ENCODE data around the gene EBLN1. TPM values are rescaled to one million over a fixed set of nuclear protein-coding genes. Genes with fewer than 3 reads are reported as not detected.
"Not testable (repeated sequence)": the region's sequence is repeated elsewhere in the genome, so short reads cannot be mapped to it uniquely, and the experiment has no call there.

EBLN1 gene
- total RNA-seq, 1 donor from 2014 or later: not detected

- no peak for DNase-seq (ENCODE audit: extremely low read depth, low read depth, low spot score)
Observed at GRCh38 chr10:22228943-22229801, 11.4 kb upstream of the EBLN1 start.

GRCh38 chr10:22228167-22228938 lies 10.5 kb upstream of the EBLN1 start:
- DNase-seq (ENCODE audit: extremely low read depth, low read depth, low spot score): no peak

- no peak for DNase-seq (ENCODE audit: extremely low read depth, low read depth, low spot score)
Observed at GRCh38 chr10:22226599-22226998, 8.8 kb upstream of the EBLN1 start.

- DNase-seq (ENCODE audit: extremely low read depth, low read depth, low spot score): no peak
Observed at GRCh38 chr10:22222236-22223190, 4.7 kb upstream of the EBLN1 start.

GRCh38 chr10:22219308-22219707 lies 1.5 kb upstream of the EBLN1 start:
- no peak for DNase-seq (ENCODE audit: extremely low read depth, low read depth, low spot score)

- DNase-seq (ENCODE audit: extremely low read depth, low read depth, low spot score): no peak
Observed at GRCh38 chr10:22218448-22218847, 633 bp upstream of the EBLN1 start.

GRCh38 chr10:22217084-22217483 lies 731 bp downstream of the EBLN1 start:
- not testable (repeated sequence) for DNase-seq (ENCODE audit: extremely low read depth, low read depth, low spot score)

GRCh38 chr10:22210267-22210666 lies 7.5 kb downstream of the EBLN1 start:
- DNase-seq (ENCODE audit: extremely low read depth, low read depth, low spot score): no peak

- no peak for DNase-seq (ENCODE audit: extremely low read depth, low read depth, low spot score)
Observed at GRCh38 chr10:22193945-22194344, 23.9 kb downstream of the EBLN1 start.

- no peak for DNase-seq (ENCODE audit: extremely low read depth, low read depth, low spot score)
Observed at GRCh38 chr10:22185586-22185985, 32.2 kb downstream of the EBLN1 start.

- DNase-seq (ENCODE audit: extremely low read depth, low read depth, low spot score): no peak
Observed at GRCh38 chr10:22183771-22184461, 33.9 kb downstream of the EBLN1 start.

- DNase-seq (ENCODE audit: extremely low read depth, low read depth, low spot score): no peak
Observed at GRCh38 chr10:22180724-22181123, 37.1 kb downstream of the EBLN1 start.

- DNase-seq (ENCODE audit: extremely low read depth, low read depth, low spot score): no peak
Observed at GRCh38 chr10:22174442-22174841, 43.4 kb downstream of the EBLN1 start.

- DNase-seq (ENCODE audit: extremely low read depth, low read depth, low spot score): no peak
Observed at GRCh38 chr10:22171131-22171530, 46.7 kb downstream of the EBLN1 start.

GRCh38 chr10:22170582-22170981 lies 47.2 kb downstream of the EBLN1 start:
- DNase-seq (ENCODE audit: extremely low read depth, low read depth, low spot score): no peak

GRCh38 chr10:22159979-22160378 lies 57.8 kb downstream of the EBLN1 start:
- no peak for DNase-seq (ENCODE audit: extremely low read depth, low read depth, low spot score)

- DNase-seq (ENCODE audit: extremely low read depth, low read depth, low spot score): no peak
Observed at GRCh38 chr10:22159180-22159579, 58.6 kb downstream of the EBLN1 start.
